ENCODE results near the gene SORCS2.

DNA sequence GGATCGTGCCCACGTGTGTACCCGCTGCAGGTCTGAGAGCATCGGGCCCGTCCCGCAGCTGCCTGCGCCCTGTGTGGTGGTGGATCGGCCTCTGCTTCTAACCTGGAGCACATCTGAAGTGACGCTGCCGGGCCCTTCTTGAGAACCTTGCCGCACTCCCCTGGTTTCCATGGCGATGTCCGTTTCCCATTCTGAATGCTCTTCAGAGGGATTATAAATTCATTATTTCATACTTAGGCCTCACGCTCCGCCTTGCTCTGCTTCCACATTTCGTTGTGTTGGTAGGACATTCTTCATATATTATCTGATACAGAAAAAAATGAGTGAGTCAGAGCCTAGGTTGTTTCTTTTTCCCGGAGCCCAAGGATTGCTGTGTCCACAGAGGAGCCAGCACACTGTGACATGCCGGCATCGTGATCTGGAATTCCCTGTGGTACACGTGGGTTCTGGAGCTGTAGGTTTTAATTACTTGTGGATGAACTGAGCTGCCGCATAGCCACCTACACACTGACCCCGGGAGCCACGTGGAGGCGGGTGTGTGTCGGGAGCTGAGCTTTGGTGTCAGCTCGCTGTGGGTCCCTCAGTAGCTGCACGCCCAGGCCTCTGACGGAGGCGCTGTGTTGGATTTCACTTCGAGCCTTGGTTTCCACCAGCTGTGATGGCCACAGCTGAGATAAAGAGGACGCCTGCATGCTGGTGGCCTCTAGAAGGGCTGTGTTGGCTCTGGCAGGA lies 179.0 kb downstream of the SORCS2 start:
- TF ChIP-seq, protein P1, sequence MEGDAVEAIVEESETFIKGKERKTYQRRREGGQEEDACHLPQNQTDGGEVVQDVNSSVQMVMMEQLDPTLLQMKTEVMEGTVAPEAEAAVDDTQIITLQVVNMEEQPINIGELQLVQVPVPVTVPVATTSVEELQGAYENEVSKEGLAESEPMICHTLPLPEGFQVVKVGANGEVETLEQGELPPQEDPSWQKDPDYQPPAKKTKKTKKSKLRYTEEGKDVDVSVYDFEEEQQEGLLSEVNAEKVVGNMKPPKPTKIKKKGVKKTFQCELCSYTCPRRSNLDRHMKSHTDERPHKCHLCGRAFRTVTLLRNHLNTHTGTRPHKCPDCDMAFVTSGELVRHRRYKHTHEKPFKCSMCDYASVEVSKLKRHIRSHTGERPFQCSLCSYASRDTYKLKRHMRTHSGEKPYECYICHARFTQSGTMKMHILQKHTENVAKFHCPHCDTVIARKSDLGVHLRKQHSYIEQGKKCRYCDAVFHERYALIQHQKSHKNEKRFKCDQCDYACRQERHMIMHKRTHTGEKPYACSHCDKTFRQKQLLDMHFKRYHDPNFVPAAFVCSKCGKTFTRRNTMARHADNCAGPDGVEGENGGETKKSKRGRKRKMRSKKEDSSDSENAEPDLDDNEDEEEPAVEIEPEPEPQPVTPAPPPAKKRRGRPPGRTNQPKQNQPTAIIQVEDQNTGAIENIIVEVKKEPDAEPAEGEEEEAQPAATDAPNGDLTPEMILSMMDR (IDR thresholded peaks at IDR 0.05; ENCODE audit: low read depth, low read length, poor library complexity, severe bottlenecking): no peak
- TF ChIP-seq EZH2phosphoT487 (IDR thresholded peaks at IDR 0.05; ENCODE audit: borderline replicate concordance, low read length): no peak

Measured in DOHH2 (cell line).